AG09309 (cell line): ENCODE data around the gene ZNG1C.
"Not testable (repeated sequence)": the region's sequence is repeated elsewhere in the genome, so short reads cannot be mapped to it uniquely, and the experiment has no call there.

Experiments
- DNase-seq: peaks from one replicate; pipeline ENCODE4 v3.0.0-alpha.2; 2010; ENCODE audit warnings: low read depth
- H3K4me3 ChIP-seq: 2 replicates; pipeline ENCODE4 v1.5.1; 2011; ENCODE audit warnings: mild to moderate bottlenecking, low read depth, low read length, moderate library complexity; ENCODE audit not compliant: control insufficient read depth

The ZNG1C gene

DNA sequence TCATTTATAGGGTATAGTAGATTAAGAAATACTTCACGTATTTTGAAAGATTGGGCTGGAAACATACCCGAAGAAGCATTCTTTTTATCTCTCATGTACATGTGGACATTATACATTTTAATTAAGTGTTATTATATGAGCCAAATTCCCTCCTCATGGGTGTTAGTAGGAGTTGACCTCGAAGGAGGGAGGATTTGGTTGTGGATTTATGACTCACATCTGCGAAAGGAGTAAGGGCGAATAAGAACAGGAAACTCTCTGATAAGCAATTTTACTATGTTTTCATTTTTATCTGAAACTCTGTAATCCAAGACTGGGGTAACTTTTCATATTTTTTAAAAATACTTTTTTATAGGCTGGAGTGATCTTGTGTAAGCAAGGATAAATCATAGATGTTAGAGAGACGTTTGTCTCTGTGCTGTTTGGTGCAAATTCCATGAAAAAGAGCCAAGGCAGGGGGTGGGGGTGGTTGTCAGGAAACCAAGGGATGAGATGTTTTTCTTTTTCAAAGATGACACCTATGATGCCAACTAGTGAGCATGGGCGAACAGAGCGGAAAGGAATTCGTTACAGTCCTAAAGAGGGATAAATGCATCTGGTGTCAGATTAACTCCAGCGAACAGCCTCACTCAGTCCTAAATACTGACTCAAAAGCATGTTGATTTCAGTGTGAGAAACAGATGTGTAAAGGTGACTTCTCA lies 95.0 kb downstream of the ZNG1C start:
- DNase-seq = not testable (repeated sequence)

DNA sequence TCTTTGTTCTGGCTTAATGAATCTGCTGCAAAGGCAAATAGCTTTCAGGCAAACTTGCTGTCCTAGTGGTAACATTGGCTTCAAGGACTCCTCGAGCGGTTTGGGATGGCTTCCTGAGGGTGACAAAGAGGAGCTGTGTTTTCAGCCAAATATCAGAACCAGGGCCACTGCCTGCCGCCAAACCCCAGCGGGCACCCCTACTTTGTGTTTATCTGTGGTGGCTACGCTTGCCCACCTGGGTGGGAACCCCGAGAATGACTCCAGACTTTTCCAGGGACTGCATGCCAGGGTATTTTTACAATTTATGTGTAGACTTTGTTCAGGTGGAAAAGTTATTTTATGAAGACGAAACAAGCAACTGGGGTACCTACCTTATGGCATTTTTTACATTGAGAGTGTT lies 96.2 kb downstream of the ZNG1C start:
- H3K4me3 ChIP-seq, DNase-seq: not testable (repeated sequence)

More for the DNA sequence above, 95.0 kb downstream of the ZNG1C start:
- not testable (repeated sequence) for H3K4me3 ChIP-seq

DNA sequence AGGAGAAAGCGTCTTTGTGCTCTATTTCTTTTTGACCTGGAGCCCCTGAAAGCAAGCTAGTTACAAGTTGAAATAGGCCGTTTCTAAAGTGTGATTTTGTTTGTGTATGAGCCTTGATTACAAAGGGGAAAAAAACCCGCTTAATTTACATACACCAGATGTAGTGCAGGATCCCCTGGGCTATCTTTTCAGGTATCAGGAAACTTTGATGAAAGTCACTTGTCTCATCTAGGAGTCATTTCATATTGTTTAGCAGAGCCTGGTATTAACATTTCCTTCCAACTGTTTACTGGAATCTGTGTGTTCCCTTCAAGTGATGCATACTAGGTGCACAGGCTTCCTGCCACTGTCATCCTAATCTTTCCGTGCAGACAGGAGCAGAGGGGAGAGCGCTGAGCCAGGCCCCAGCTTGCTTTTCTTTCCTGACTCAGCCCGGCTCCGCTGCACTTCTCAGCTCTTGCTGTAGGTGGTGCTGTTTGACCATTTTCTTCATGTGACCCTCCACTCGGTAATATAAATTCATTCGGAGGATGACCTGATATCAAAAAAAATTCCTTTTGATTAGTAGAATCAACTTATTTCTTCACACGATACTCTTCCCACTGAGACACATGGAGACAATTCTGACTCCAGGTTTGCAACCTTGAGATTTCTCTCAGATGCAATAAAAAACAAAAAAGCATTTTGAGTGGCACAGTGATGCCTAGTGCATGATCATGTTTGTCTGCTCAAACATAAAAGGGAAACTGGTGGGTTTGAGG lies 100.7 kb downstream of the ZNG1C start:
- not testable (repeated sequence) for H3K4me3 ChIP-seq, DNase-seq

DNA sequence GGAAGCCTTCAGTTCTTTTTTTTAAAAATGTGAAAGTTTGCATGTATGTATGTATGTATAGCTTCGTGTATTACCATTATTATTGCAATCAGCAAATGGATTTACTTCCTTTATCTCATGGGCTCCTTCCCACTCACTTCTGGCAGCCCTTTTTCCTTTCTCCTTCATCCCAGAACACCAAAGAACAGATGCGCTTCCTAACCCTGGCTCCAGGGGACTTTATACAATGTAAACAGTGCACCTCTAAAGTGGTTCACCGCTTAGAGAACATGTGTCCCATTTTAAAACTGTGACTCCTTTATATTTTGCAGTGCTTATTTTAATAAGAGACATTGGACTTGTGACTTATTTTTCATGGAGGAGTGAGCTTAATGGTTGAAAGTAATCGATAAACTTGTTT lies 101.5 kb downstream of the ZNG1C start:
- DNase-seq, H3K4me3 ChIP-seq: not testable (repeated sequence)

DNA sequence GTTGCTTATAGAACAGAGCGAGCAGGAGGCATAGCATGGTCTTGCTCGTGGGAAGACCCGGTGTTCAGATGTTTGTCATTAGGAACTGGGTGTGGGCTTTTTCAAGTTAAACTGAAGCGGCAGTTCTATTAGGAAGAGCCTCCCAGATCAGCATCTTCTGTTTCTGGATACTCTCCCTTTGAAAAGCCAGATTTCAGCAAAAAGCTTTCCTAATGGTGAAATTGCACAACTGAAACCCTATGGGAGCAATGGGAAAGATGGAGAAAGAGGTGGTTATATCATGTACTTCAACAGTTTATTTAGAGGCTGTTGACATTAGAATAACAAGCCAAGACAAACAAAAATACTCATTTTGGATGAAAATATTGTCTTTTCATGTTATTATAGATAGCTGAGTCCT lies 102.2 kb downstream of the ZNG1C start:
- H3K4me3 ChIP-seq, DNase-seq: not testable (repeated sequence)
